Fibroblast of lung (primary cell): ENCODE results near the gene GPR137. TPM values are rescaled to one million over a fixed set of nuclear protein-coding genes. Genes with fewer than 3 reads are reported as not detected.

Experiments used
- DNase-seq, 2 donors: peaks; one replicate each; pipeline versions ENCODE4 v3.0.0 to v3.0.0-alpha.2; 2010; ENCODE audit warnings: low read depth in 2 of 2
- H2AFZ ChIP-seq: 2 replicates; pipeline ENCODE4 v1.5.1; 2012; ENCODE audit warnings: low read length, control low read depth, inconsistent platforms
- H3K27ac ChIP-seq: 2 replicates; pipeline ENCODE4 v1.5.1; 2011; ENCODE audit warnings: low read length, control low read depth; ENCODE audit not compliant: insufficient read depth
- H3K27me3 ChIP-seq: 2 replicates; pipeline ENCODE4 v1.5.1; 2011; ENCODE audit warnings: mild to moderate bottlenecking, low read length; ENCODE audit not compliant: control insufficient read depth, insufficient read depth
- H3K36me3 ChIP-seq: 2 replicates; pipeline ENCODE4 v1.5.1; 2011; ENCODE audit warnings: low read length; ENCODE audit not compliant: control insufficient read depth, insufficient read depth
- H3K4me1 ChIP-seq: 2 replicates; pipeline ENCODE4 v1.5.1; 2011; ENCODE audit warnings: low read length; ENCODE audit not compliant: control insufficient read depth, insufficient read depth; ENCODE audit errors: extremely low read depth
- H3K4me2 ChIP-seq: 2 replicates; pipeline ENCODE4 v1.5.1; 2011; ENCODE audit warnings: low read length, control low read depth; ENCODE audit not compliant: insufficient read depth; ENCODE audit errors: extremely low read depth
- H3K4me3 ChIP-seq, 4 experiments: fragments of 200-600 bp in 1 of 4; sonication (generic) in 1 of 4; replicated peaks in 1 of 4; 2 replicates each; pipeline ENCODE4 v1.5.1; 2011 to 2016; ENCODE audit warnings: low read length in 4 of 4, low read depth in 3 of 4, mild to moderate bottlenecking in 3 of 4, control low read depth in 2 of 4, inconsistent platforms in 1 of 4, mixed read lengths in 1 of 4; ENCODE audit not compliant: insufficient read depth in 1 of 4; ENCODE audit errors: control extremely low read depth in 1 of 4
- H3K79me2 ChIP-seq: 2 replicates; pipeline ENCODE4 v1.5.1; 2012; ENCODE audit warnings: mild to moderate bottlenecking, low read length, inconsistent platforms; ENCODE audit not compliant: control insufficient read depth, insufficient read depth
- H3K9ac ChIP-seq: 2 replicates; pipeline ENCODE4 v1.5.1; 2011; ENCODE audit warnings: mild to moderate bottlenecking, low read length, control low read depth; ENCODE audit not compliant: insufficient read depth
- H3K9me3 ChIP-seq: 2 replicates; pipeline ENCODE4 v1.5.1; 2012; ENCODE audit warnings: low read depth, low read length; ENCODE audit not compliant: control insufficient read depth, insufficient read depth
- H4K20me1 ChIP-seq: 2 replicates; pipeline ENCODE4 v1.5.1; 2011; ENCODE audit warnings: low read length; ENCODE audit not compliant: control insufficient read depth, insufficient read depth; ENCODE audit errors: extremely low read depth
- EZH2 ChIP-seq: IDR thresholded peaks from 2 replicates; pipeline ENCODE4 v1.5.1; 2012; ENCODE audit warnings: low read length, control low read depth, mild to moderate bottlenecking; ENCODE audit errors: missing control alignments
- polyA plus RNA-seq, 2 donors: library from polyadenylated mRNA; depleted of rRNA in 1 of 2; stranded (reverse) in 1 of 2; unstranded in 1 of 2; fragments of >200 nt; gene quantifications; 2 replicates each; pipeline ENCODE4 v1.2.1, GENCODE V29; 2011 to 2012; ENCODE audit warnings: missing spikeins in 1 of 2
- total RNA-seq: library from RNA; depleted of rRNA; stranded (reverse); fragments of >200 nt; gene quantifications from 2 replicates; pipeline ENCODE4 v1.2.1, GENCODE V29; 2014
- TF ChIP-seq, protein P1 (sequence below), 2 donors: IDR thresholded peaks in 1 of 2; conservative IDR thresholded peaks in 1 of 2; 1 replicate in 1 of 2; 2 replicates in 1 of 2; pipeline ENCODE4 v1.5.1; 2011 to 2012; ENCODE audit warnings: low read length in 2 of 2, control low read depth in 1 of 2, inconsistent platforms in 1 of 2, low read depth in 1 of 2, mild to moderate bottlenecking in 1 of 2

GPR137 gene
- total and polyA plus RNA-seq, 2 donors (not counting 1 experiment from before 2014, with no cell fraction given): 10.7 to 10.9 TPM

DNA sequence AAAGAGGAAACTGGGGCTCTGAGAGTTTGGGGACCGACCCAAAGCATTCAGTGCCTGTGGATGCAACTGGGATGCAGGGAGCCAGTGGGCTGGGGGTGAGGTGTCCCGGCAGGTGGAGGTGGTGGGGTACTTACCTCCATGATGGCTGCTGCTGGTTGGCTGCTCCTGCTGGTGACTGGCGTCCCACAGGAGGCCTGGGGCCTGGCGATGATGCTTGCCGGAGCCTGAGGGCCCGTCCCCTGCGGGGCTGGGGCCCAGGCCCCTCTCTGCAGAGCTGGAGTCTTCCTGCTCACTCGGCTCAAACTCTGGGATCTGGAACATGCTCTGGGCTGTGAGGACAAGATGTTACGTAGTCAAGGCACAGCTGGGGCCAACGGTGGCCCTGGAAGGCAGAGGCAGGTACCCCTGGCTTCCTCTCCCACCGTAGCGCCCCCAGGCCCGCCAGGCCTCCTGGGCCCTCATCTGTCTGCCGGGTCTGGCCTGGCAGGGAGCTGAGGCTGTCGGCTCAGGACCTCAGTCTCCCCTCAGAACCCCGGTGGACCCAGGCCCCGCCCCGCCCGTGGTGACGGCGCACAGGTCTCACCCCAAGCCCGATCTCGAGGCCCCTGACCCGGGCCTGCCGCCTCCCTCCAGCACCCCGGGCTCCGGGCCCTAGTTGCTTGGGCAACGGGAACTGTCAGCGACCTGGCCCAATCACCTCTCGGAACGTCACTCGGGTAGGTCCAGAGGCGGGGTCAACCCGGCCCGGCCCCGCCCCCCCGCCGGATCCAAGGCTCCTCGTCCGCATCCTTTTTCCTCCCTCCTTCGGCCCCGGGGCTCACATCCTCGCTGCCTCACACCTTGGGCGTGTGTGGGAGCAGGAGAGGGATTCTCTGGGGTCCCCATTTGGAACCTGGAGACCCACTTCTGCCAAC, 1.3 kb upstream of the GPR137 start, which contains the start of gene BAD:
Gene BAD (minus strand): TSS at position 618 of the 914 bp plus-strand sequence. CDS start 297 bp downstream, at position 321.
- DNase-seq: peak; percentile 85 to 91
- no peaks in the 10 kb centered on the region for H4K20me1 ChIP-seq
- H3K27me3 ChIP-seq: no peaks in the 10 kb centered on the region
- peak within 1 kb of the TSS; percentile 66 to 85 (median 78) for H3K4me3 ChIP-seq
- TF ChIP-seq, protein P1, sequence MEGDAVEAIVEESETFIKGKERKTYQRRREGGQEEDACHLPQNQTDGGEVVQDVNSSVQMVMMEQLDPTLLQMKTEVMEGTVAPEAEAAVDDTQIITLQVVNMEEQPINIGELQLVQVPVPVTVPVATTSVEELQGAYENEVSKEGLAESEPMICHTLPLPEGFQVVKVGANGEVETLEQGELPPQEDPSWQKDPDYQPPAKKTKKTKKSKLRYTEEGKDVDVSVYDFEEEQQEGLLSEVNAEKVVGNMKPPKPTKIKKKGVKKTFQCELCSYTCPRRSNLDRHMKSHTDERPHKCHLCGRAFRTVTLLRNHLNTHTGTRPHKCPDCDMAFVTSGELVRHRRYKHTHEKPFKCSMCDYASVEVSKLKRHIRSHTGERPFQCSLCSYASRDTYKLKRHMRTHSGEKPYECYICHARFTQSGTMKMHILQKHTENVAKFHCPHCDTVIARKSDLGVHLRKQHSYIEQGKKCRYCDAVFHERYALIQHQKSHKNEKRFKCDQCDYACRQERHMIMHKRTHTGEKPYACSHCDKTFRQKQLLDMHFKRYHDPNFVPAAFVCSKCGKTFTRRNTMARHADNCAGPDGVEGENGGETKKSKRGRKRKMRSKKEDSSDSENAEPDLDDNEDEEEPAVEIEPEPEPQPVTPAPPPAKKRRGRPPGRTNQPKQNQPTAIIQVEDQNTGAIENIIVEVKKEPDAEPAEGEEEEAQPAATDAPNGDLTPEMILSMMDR (conservative IDR thresholded peaks at IDR 0.05 in 1 of 2, IDR thresholded peaks at IDR 0.05 in 1 of 2; ENCODE audit: low read depth in 1 of 2, low read length in 2 of 2): no peak
- TF ChIP-seq EZH2: no peak
- H3K9me3 ChIP-seq: no peaks in the 10 kb centered on the region
- peak within 1 kb of the TSS; percentile 85 for H3K27ac ChIP-seq
- peaks cover 3% of the 10 kb centered on the region for H3K36me3 ChIP-seq
- peak within 1 kb of the TSS; percentile 98 for H3K4me2 ChIP-seq
- peak within 1 kb of the TSS; percentile 77 for H2AFZ ChIP-seq
- H3K79me2 ChIP-seq: peaks cover 4% of the 10 kb centered on the region
- peak within 1 kb of the TSS; percentile 85 for H3K9ac ChIP-seq
- peaks cover 7% of the 10 kb centered on the region for H3K4me1 ChIP-seq

DNA sequence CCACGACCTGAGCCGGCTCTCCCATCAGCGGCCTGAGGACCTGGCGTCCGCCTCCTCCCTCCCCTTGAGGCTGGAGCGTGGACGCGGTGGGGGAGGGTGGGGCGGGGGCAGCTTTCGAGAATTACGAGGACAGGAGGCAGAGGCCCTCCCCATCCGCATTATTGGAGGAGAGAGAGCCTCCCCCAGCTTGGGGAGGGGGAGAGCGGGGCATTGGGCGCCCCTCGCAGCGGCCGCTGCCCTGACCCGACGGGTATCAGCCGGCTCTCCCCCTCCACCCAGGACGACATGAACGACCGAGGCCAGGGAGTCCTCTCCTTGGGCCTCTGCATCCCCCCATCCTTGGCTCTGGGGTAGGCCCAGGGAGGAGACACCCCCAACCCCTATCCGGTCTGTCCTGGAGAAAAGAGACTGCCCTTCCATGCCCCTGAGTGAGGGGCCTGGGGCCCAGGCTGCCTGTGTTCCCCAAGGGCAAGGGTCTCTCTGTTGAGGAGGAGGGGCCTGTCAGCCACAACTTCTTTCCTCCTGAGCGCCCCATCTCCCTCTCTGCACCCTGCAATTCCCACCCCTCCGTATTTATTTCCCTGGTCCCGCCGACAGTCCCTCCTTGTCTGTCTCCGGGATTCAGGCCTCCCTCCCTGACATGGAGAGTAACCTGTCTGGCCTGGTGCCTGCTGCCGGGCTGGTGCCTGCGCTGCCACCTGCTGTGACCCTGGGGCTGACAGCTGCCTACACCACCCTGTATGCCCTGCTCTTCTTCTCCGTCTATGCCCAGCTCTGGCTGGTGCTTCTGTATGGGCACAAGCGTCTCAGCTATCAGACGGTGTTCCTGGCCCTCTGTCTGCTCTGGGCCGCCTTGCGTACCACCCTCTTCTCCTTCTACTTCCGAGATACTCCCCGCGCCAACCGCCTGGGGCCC, 495 bp downstream of the GPR137 start:
- H4K20me1 ChIP-seq: no peaks in the 10 kb centered on the region
- no peaks in the 10 kb centered on the region for H3K9me3 ChIP-seq
- H3K9ac ChIP-seq: peak overlapping the region; percentile 85
- peak overlapping the region; percentile 34 for H2AFZ ChIP-seq
- H3K36me3 ChIP-seq: peaks cover 3% of the 10 kb centered on the region
- H3K4me3 ChIP-seq: peak overlapping the region; percentile 49 to 85 (median 68)
- DNase-seq: no peak
- H3K4me2 ChIP-seq: peak overlapping the region; percentile 86
- H3K79me2 ChIP-seq: peaks cover 4% of the 10 kb centered on the region
- peaks cover 7% of the 10 kb centered on the region for H3K4me1 ChIP-seq
- H3K27me3 ChIP-seq: peaks cover 7% of the 10 kb centered on the region
- H3K27ac ChIP-seq: peak overlapping the region; percentile 85
- TF ChIP-seq, protein P1 (conservative IDR thresholded peaks at IDR 0.05 in 1 of 2, IDR thresholded peaks at IDR 0.05 in 1 of 2; ENCODE audit: low read depth in 1 of 2, low read length in 2 of 2): no peak
- TF ChIP-seq EZH2: no peak

DNA sequence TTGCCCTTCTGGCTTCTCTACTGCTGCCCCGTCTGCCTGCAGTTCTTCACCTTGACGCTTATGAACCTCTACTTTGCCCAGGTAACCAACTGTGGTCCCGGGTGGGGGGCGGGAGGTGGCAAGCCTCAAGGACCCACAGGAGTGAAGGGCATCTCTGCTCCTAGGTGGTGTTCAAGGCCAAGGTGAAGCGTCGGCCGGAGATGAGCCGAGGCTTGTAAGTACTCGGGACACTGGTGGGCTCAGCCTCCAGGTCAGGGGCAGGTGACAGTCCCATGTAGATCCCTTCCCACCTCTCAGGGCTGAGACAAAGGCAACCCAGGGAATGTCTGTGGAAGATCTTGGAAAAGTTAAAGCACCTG, 1.1 kb downstream of the GPR137 start:
- no peak overlapping the region for H3K4me2 ChIP-seq
- H2AFZ ChIP-seq: no peak overlapping the region
- no peaks in the 10 kb centered on the region for H4K20me1 ChIP-seq
- DNase-seq: no peak
- H3K36me3 ChIP-seq: peaks cover 3% of the 10 kb centered on the region
- H3K4me1 ChIP-seq: peaks cover 7% of the 10 kb centered on the region
- no peak for TF ChIP-seq EZH2
- TF ChIP-seq, protein P1 (conservative IDR thresholded peaks at IDR 0.05 in 1 of 2, IDR thresholded peaks at IDR 0.05 in 1 of 2; ENCODE audit: low read depth in 1 of 2, low read length in 2 of 2): no peak
- H3K27ac ChIP-seq: no peak overlapping the region
- H3K9me3 ChIP-seq: no peaks in the 10 kb centered on the region
- peaks cover 9% of the 10 kb centered on the region for H3K27me3 ChIP-seq
- peaks cover 4% of the 10 kb centered on the region for H3K79me2 ChIP-seq
- H3K9ac ChIP-seq: no peak overlapping the region
- no peak overlapping the region for H3K4me3 ChIP-seq
